GM12891 (cell line): Measurements from ENCODE around the gene KCNMA1.

ENCODE experiments used
- POLR2A ChIP-seq: IDR thresholded peaks from 2 replicates; pipeline ENCODE4 v1.6.1; 2011; ENCODE audit warnings: low read depth, low read length, control low read depth
- POLR2AphosphoS5 ChIP-seq: IDR thresholded peaks from 2 replicates; pipeline ENCODE4 v1.6.1; 2011; ENCODE audit warnings: low read depth, low read length, control low read depth
- POU2F2 ChIP-seq: IDR thresholded peaks from 2 replicates; pipeline ENCODE4 v1.6.1; 2011; ENCODE audit warnings: low read depth, mild to moderate bottlenecking, control low read depth, low read length, moderate library complexity
- SPI1 ChIP-seq: IDR thresholded peaks from 2 replicates; pipeline ENCODE4 v1.6.1; 2011; ENCODE audit warnings: low read depth, low read length, control low read depth
- TAF1 ChIP-seq: IDR thresholded peaks from 2 replicates; pipeline ENCODE4 v1.6.1; 2011; ENCODE audit warnings: low read depth, low read length, control low read depth

- TF ChIP-seq POLR2AphosphoS5 (no peak), POLR2A (no peak), TAF1 (no peak), SPI1 (no peak), POU2F2 (no peak)
Observed at GRCh38 chr10:77533146-77533886, 104.3 kb downstream of the KCNMA1 start.
